Bronchial epithelial cell (primary cell): ENCODE data around the gene FGFR3. TPM values are rescaled to one million over a fixed set of nuclear protein-coding genes. Genes with fewer than 3 reads are reported as not detected.

ENCODE experiments used
- DNase-seq: peaks from one replicate; pipeline ENCODE4 v3.0.0-alpha.2; 2010; ENCODE audit warnings: low read depth
- FAIRE-seq: peaks from 2 replicates; lab custom pipeline; 2011; peaks lifted over from hg19 to GRCh38; lab: Jason Lieb, UNC
- H3K27me3 ChIP-seq: 2 replicates; pipeline ENCODE4 v1.5.1; 2011; ENCODE audit warnings: low read length; ENCODE audit not compliant: control insufficient read depth, insufficient read depth
- H3K36me3 ChIP-seq: 2 replicates; pipeline ENCODE4 v1.5.1; 2011; ENCODE audit warnings: low read length; ENCODE audit not compliant: control insufficient read depth, insufficient read depth
- H3K4me3 ChIP-seq: 2 replicates; pipeline ENCODE4 v1.5.1; 2011; ENCODE audit warnings: mild to moderate bottlenecking, low read depth, low read length, control low read depth
- total RNA-seq: library from RNA; depleted of rRNA; stranded (reverse); fragments of >200 nt; gene quantifications from 2 replicates; pipeline ENCODE4 v1.2.1, GENCODE V29; 2014
- TF ChIP-seq, protein P1 (sequence below): IDR thresholded peaks from 2 replicates; pipeline ENCODE4 v1.5.1; 2011; ENCODE audit warnings: mild to moderate bottlenecking, moderate library complexity, low read length, control low read depth, inconsistent platforms; ENCODE audit not compliant: insufficient read depth, severe bottlenecking

The FGFR3 gene
- 29.0 and 133 TPM in 2 replicates for total RNA-seq

DNA sequence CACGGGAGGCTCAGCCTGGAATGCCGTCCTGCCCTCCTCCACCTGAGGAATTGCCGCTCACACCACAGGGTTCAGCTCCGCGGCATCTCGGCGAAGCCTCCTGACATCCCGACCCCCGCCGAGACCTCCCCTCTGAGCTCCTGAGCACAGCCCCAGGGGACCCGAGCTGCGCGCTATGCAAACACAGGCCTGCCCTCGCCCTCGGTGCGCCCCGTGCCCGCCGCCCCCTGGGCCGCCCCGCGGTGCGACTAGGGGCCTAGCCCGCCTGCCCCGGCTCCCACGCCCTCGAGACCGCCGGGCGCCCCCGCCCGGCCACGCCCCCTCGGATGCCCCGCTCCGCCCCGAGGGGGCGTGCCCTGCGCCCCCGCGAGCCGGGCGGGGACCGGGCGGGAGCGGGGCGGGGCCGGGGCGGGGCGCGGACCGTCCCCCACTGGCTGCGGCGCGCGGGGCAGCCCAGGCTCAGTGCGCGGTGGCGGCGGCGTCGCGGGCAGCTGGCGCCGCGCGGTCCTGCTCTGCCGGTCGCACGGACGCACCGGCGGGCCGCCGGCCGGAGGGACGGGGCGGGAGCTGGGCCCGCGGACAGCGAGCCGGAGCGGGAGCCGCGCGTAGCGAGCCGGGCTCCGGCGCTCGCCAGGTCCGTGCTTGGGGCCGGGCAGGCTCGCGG lies at the start of gene FGFR3:
FGFR3 (plus strand) TSS at position 462 of the 664 bp plus-strand sequence. CDS start 642 bp downstream, outside the sequence.
- peaks cover 20% of the 10 kb centered on the region for H3K36me3 ChIP-seq
- no peaks in the 10 kb centered on the region for H3K27me3 ChIP-seq
- TF ChIP-seq, protein P1, sequence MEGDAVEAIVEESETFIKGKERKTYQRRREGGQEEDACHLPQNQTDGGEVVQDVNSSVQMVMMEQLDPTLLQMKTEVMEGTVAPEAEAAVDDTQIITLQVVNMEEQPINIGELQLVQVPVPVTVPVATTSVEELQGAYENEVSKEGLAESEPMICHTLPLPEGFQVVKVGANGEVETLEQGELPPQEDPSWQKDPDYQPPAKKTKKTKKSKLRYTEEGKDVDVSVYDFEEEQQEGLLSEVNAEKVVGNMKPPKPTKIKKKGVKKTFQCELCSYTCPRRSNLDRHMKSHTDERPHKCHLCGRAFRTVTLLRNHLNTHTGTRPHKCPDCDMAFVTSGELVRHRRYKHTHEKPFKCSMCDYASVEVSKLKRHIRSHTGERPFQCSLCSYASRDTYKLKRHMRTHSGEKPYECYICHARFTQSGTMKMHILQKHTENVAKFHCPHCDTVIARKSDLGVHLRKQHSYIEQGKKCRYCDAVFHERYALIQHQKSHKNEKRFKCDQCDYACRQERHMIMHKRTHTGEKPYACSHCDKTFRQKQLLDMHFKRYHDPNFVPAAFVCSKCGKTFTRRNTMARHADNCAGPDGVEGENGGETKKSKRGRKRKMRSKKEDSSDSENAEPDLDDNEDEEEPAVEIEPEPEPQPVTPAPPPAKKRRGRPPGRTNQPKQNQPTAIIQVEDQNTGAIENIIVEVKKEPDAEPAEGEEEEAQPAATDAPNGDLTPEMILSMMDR = no peak
- peak within 1 kb of the TSS; percentile 87 for H3K4me3 ChIP-seq
- FAIRE-seq = no peak
- no peak for DNase-seq

DNA sequence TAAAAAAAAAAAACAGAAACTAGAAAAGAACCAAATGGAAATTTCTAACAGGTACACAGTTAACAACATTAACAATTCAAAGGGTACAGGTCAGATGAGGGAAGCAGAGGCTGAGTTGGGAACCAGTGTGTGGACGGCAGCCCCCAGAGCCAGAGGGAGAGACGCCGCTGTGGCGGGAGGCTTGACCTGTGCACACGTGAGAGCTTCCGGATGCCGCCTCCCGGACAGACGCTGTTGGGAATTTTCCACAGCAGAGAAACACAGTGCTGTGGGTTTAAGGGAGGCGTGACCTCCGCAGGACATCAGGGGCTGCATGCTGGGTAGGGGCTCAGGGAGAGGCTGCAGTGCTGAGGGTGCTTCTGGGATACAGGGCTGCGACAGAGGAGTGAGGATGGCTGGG lies 49.5 kb upstream of the FGFR3 start:
- TF ChIP-seq, protein P1 = no peak
- H3K27me3 ChIP-seq = no peaks in the 10 kb centered on the region
- H3K4me3 ChIP-seq = no peak overlapping the region
- FAIRE-seq (no peak), DNase-seq (no peak)
- peaks cover 1% of the 10 kb centered on the region for H3K36me3 ChIP-seq

DNA sequence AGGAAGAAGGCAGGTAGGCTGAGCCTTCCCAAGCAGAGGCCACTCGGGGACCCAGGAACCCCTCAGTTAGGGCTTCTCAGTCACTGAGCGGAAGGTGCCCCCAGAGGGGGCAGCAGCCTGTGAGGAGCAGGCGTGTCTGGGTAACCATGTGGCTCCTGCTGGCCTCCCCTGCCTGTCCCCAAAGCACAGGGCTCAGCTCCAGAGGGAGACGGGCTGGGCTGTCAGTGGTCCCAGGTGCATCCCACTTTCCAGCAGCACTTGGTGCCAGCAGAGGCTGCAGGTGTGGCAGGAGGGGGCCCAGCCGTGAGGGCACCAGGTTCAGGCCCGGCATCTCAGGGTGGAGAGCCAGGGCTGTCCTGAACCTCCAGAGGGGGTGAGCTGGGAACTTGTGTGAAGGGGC lies 49.1 kb upstream of the FGFR3 start:
- FAIRE-seq (no peak), DNase-seq (no peak)
- peaks cover 1% of the 10 kb centered on the region for H3K36me3 ChIP-seq
- no peaks in the 10 kb centered on the region for H3K27me3 ChIP-seq
- H3K4me3 ChIP-seq = no peak overlapping the region
- TF ChIP-seq, protein P1 = no peak

DNA sequence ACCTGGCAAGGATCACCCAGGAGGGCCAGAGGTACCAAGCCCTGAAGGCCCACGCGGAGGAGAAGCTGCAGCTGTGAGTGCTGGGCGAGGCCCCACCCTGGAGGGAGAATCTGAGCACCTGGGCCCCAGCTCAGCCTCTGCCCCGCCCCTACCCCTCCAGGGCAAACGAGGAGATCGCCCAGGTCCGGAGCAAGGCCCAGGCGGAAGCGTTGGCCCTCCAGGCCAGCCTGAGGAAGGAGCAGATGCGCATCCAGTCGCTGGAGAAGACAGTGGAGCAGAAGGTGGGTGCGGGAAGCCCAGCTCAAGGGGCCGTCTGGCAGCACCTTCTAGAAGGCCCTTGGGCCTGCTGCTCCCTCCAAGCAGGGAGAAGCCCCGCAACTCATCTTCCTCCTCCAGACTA lies 48.5 kb upstream of the FGFR3 start:
- no peak overlapping the region for H3K4me3 ChIP-seq
- no peaks in the 10 kb centered on the region for H3K27me3 ChIP-seq
- no peaks in the 10 kb centered on the region for H3K36me3 ChIP-seq
- TF ChIP-seq, protein P1 = no peak
- FAIRE-seq (no peak), DNase-seq (no peak)

DNA sequence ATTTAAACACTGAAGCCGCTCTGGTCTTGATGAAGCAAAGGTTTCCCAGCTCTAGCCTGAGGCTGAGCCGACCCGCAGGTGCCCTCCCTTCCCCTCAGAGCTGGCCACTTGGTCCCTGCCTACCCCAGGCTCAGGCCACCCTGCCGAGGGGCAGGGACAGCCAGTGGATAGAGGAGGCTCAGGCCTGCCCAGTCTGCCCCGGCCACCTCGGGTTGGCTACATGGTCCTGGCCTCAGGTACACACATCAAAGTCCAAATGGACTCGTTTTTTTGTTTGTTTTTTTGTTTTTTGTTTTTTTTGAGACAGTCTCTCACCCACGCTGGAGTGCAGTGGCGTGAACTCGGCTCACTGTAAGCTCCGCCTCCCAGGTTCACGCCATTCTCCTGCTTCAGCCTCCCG lies 47.9 kb upstream of the FGFR3 start:
- no peak overlapping the region for H3K4me3 ChIP-seq
- TF ChIP-seq, protein P1 = no peak
- DNase-seq = no peak
- H3K27me3 ChIP-seq = no peaks in the 10 kb centered on the region
- FAIRE-seq = no peak
- no peaks in the 10 kb centered on the region for H3K36me3 ChIP-seq

DNA sequence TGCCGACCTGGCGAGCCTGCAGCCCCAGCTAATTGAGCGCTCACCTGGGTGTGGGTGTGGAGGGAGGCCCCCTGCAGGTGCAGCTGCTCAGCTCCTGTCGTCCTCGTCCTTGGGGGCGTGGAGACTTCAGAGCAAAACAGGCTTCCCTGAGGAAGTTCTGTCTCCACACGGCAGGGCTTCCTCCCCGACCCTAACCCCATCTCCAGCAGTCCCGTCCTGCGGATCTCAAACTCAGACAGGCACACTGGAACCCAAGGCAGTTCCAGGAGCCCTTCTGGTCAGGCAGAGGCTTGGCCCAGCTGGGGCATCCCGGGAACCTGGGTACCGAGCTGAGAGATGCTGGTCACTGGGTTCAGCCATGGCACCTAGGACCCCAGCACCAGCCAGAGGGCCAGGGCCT lies 47.4 kb upstream of the FGFR3 start:
- FAIRE-seq = no peak
- H3K36me3 ChIP-seq = no peaks in the 10 kb centered on the region
- TF ChIP-seq, protein P1 = no peak
- H3K27me3 ChIP-seq = no peaks in the 10 kb centered on the region
- no peak overlapping the region for H3K4me3 ChIP-seq
- DNase-seq = no peak
